Lung (tissue), 12 donors: ENCODE data around the gene DUSP10. TPM values are rescaled to one million over a fixed set of nuclear protein-coding genes. Genes with fewer than 3 reads are reported as not detected.

ENCODE experiments used
- ATAC-seq: fragments of 200-7000 bp; cut with Tn5 transposase; one replicate; pipeline ENCODE4 v1.9.1; 2020; ENCODE audit warnings: moderate number of reproducible peaks; ENCODE audit not compliant: insufficient read depth, low FRiP score
- DNase-seq, 3 donors: peaks; one replicate each; pipeline ENCODE4 v3.0.0-alpha.2; 2013 to 2017
- H3K27ac ChIP-seq, 2 donors: one replicate each; pipeline ENCODE4 v1.5.1; 2013; ENCODE audit warnings: mild to moderate bottlenecking in 2 of 2, moderate library complexity in 2 of 2, control low read depth in 1 of 2, inconsistent platforms in 1 of 2, low read depth in 1 of 2, low read length in 1 of 2
- H3K27me3 ChIP-seq, 3 donors: one replicate each; pipeline ENCODE4 v1.5.1; 2013; ENCODE audit warnings: low read length in 2 of 3; ENCODE audit not compliant: control insufficient read depth in 3 of 3, insufficient read depth in 3 of 3
- H3K36me3 ChIP-seq, 4 donors: one replicate each; pipeline ENCODE4 v1.5.1; 2013; ENCODE audit warnings: low read length in 4 of 4, mild to moderate bottlenecking in 1 of 4, moderate library complexity in 1 of 4; ENCODE audit not compliant: control insufficient read depth in 4 of 4, insufficient read depth in 4 of 4
- H3K4me1 ChIP-seq, 5 donors: one replicate each; pipeline ENCODE4 v1.5.1; 2013; ENCODE audit warnings: low read length in 5 of 5, mild to moderate bottlenecking in 2 of 5, moderate library complexity in 1 of 5; ENCODE audit not compliant: control insufficient read depth in 5 of 5, insufficient read depth in 5 of 5
- H3K4me3 ChIP-seq: one replicate; pipeline ENCODE4 v1.5.1; 2013; ENCODE audit warnings: mild to moderate bottlenecking, control low read depth, moderate library complexity
- H3K9ac ChIP-seq, 2 donors: one replicate each; pipeline ENCODE4 v1.5.1; 2013; ENCODE audit warnings: low read length in 2 of 2, control low read depth in 1 of 2; ENCODE audit not compliant: insufficient read depth in 1 of 2
- H3K9me3 ChIP-seq, 4 donors: one replicate each; pipeline ENCODE4 v1.5.1; 2013; ENCODE audit warnings: low read length in 3 of 4, mild to moderate bottlenecking in 1 of 4, moderate library complexity in 1 of 4; ENCODE audit not compliant: control insufficient read depth in 4 of 4, insufficient read depth in 3 of 4
- WGBS, 2 donors: extraction: QIAGEN DNeasy Blood & Tissue Kit; methylation state at CpG; one replicate each; pipeline ENCODE4 v1.1.7; 2013; 5-methylcytosine and 5-hydroxymethylcytosine counted together
- polyA plus RNA-seq, 2 donors: library from polyadenylated mRNA; stranded (reverse); fragments of 200-250 nt; gene quantifications; one replicate each; pipeline ENCODE4 v1.2.1, GENCODE V29; 2013
- total RNA-seq, 2 donors: library from RNA; depleted of rRNA in 1 of 2; stranded (reverse); fragments of >200 nt in 1 of 2; gene quantifications; one replicate each; pipeline ENCODE4 v1.2.1, GENCODE V29; 2014 to 2021
- TF ChIP-seq, protein P1 (sequence below): IDR thresholded peaks from 2 replicates; pipeline ENCODE4 v1.5.1; 2012; ENCODE audit warnings: mild to moderate bottlenecking; ENCODE audit errors: control extremely low read depth, extremely low read depth
- donor health status: control.
- donor health status: control.
- donor health status: Bipolar disorder and iron deficiency.
- donor health status: healthy.
- donor health status: DM: yes; HTN: yes; CAD: no.

The DUSP10 gene
- total and polyA plus RNA-seq, 4 donors, result 5.3 to 17.2 (median 11.5) TPM

- Histone ChIP-seq H3K9ac (no peak overlapping the region), H3K36me3 (no peaks in the 10 kb centered on the region), H3K4me1 (no peaks in the 10 kb centered on the region), H3K27me3 (no peaks in the 10 kb centered on the region), H3K27ac (no peak overlapping the region), H3K4me3 (no peak overlapping the region), H3K9me3 (no peaks in the 10 kb centered on the region)
- TF ChIP-seq, protein P1, sequence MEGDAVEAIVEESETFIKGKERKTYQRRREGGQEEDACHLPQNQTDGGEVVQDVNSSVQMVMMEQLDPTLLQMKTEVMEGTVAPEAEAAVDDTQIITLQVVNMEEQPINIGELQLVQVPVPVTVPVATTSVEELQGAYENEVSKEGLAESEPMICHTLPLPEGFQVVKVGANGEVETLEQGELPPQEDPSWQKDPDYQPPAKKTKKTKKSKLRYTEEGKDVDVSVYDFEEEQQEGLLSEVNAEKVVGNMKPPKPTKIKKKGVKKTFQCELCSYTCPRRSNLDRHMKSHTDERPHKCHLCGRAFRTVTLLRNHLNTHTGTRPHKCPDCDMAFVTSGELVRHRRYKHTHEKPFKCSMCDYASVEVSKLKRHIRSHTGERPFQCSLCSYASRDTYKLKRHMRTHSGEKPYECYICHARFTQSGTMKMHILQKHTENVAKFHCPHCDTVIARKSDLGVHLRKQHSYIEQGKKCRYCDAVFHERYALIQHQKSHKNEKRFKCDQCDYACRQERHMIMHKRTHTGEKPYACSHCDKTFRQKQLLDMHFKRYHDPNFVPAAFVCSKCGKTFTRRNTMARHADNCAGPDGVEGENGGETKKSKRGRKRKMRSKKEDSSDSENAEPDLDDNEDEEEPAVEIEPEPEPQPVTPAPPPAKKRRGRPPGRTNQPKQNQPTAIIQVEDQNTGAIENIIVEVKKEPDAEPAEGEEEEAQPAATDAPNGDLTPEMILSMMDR, result no peak
- ATAC-seq, result no peak
- no peak for DNase-seq
- 91 to 94% methylated on average over 2 of the region's 2 CpGs for WGBS, 2 donors
These were observed 71.8 kb downstream of the DUSP10 start for GRCh38 chr1:221670081-221670480.

- H3K27me3 ChIP-seq, result no peaks in the 10 kb centered on the region
- no peaks in the 10 kb centered on the region for H3K36me3 ChIP-seq
- TF ChIP-seq, protein P1, result no peak
- ATAC-seq (no peak), DNase-seq (no peak)
- no peaks in the 10 kb centered on the region for H3K4me1 ChIP-seq
- no peak overlapping the region for H3K27ac ChIP-seq
- H3K9me3 ChIP-seq, result no peaks in the 10 kb centered on the region
- no peak overlapping the region for H3K9ac ChIP-seq
- no peak overlapping the region for H3K4me3 ChIP-seq
These were observed 72.4 kb downstream of the DUSP10 start for GRCh38 chr1:221669441-221669840.

- whole genome bisulfite sequencing, 2 donors, result 91 to 94% methylated on average over 3 of the region's 3 CpGs
- no peaks in the 10 kb centered on the region for H3K4me1 ChIP-seq
- H3K36me3 ChIP-seq, result no peaks in the 10 kb centered on the region
- TF ChIP-seq, protein P1, result no peak
- ATAC-seq (no peak), DNase-seq (peak in 1 of 3 donors; percentile 26)
- no peaks in the 10 kb centered on the region for H3K9me3 ChIP-seq
- H3K4me3 ChIP-seq, result no peak overlapping the region
- H3K9ac ChIP-seq, result no peak overlapping the region
- H3K27ac ChIP-seq, result no peak overlapping the region
- H3K27me3 ChIP-seq, result no peaks in the 10 kb centered on the region
These were observed 74.4 kb downstream of the DUSP10 start for GRCh38 chr1:221667504-221667903.

- ATAC-seq (no peak), DNase-seq (no peak)
- no peak overlapping the region for H3K9ac ChIP-seq
- no peaks in the 10 kb centered on the region for H3K27me3 ChIP-seq
- H3K27ac ChIP-seq, result no peak overlapping the region
- no peaks in the 10 kb centered on the region for H3K4me1 ChIP-seq
- WGBS, 2 donors, result 0 to 80% methylated on average over 1 of the region's 1 CpG
- H3K9me3 ChIP-seq, result no peaks in the 10 kb centered on the region
- no peaks in the 10 kb centered on the region for H3K36me3 ChIP-seq
- H3K4me3 ChIP-seq, result no peak overlapping the region
- TF ChIP-seq, protein P1, result no peak
These were observed 77.6 kb downstream of the DUSP10 start for GRCh38 chr1:221664253-221664652.
